GM19452 (cell line): Measurements from ENCODE around the gene CEACAM18.

ENCODE experiments used
- ATAC-seq: cut with Tn5 transposase; IDR thresholded peaks from one replicate; pipeline ENCODE4 v1.9.1; 2021; ENCODE audit not compliant: unreplicated experiment

CEACAM18 gene

GRCh38 chr19:51530616-51531015 is 52.3 kb downstream of the CEACAM18 start:
- ATAC-seq, result no peak

- no peak for ATAC-seq
These were observed 53.3 kb downstream of the CEACAM18 start, which contains the start of gene SIGLEC6 for GRCh38 chr19:51531349-51532315. SIGLEC6 (minus strand) TSS chr19:51531670; CDS start chr19:51531648, 22 bp downstream.

- no peak for ATAC-seq
These were observed 57.2 kb downstream of the CEACAM18 start for GRCh38 chr19:51535535-51535934.

GRCh38 chr19:51539821-51540366 is 61.6 kb downstream of the CEACAM18 start:
- no peak for ATAC-seq
